Lower lobe of right lung (tissue), 2 donors: ENCODE data around the gene PRKN. TPM values are rescaled to one million over a fixed set of nuclear protein-coding genes. Genes with fewer than 3 reads are reported as not detected.

Source experiments
- ATAC-seq, 2 donors: fragments of 200-7000 bp; cut with Tn5 transposase; one replicate each; pipeline ENCODE4 v1.9.1; 2020 to 2022; ENCODE audit warnings: mild to moderate bottlenecking in 2 of 2, moderate library complexity in 2 of 2
- DNase-seq: peaks from one replicate; pipeline ENCODE4 v3.0.0-alpha.2; 2020
- H3K27ac ChIP-seq: fragments of 200-600 bp; one replicate; pipeline ENCODE4 v1.8.0; 2022
- H3K27me3 ChIP-seq: fragments of 200-600 bp; one replicate; pipeline ENCODE4 v1.8.0; 2022; ENCODE audit warnings: low read depth
- H3K36me3 ChIP-seq: fragments of 200-600 bp; one replicate; pipeline ENCODE4 v1.8.0; 2022; ENCODE audit warnings: mild to moderate bottlenecking
- H3K4me1 ChIP-seq: fragments of 200-600 bp; one replicate; pipeline ENCODE4 v1.8.0; 2022
- H3K4me3 ChIP-seq: fragments of 200-600 bp; one replicate; pipeline ENCODE4 v1.8.0; 2022; ENCODE audit warnings: mild to moderate bottlenecking
- H3K9me3 ChIP-seq: fragments of 200-600 bp; one replicate; pipeline ENCODE4 v1.8.0; 2022
- intact Hi-C: fragments of 100-400 bp; cut with DNase I; formaldehyde crosslinking; loops from one replicate; pipeline ENCODE4 v1.11.0; 2022
- total RNA-seq: library from RNA; stranded (reverse); fragmentation: NEBNext Ultra II Directional; extraction: Animal tissue kit (Norgen Biotek cat#: 25700); gene quantifications from one replicate; pipeline ENCODE4 v1.2.1, GENCODE V29; 2021
- TF ChIP-seq, protein P1 (sequence below): fragments of 200-600 bp; IDR thresholded peaks from one replicate; pipeline ENCODE4 v1.8.0; 2022; ENCODE audit warnings: antibody characterized with exemption, mild to moderate bottlenecking
- donor health status: DM: no; HTN: yes; CAD: no; lungs with severe emphysema.

Gene PRKN
- total RNA-seq, 1 donor from 2014 or later: 6.1 TPM

- H3K4me1 ChIP-seq: no peaks in the 10 kb centered on the region
- H3K36me3 ChIP-seq: no peaks in the 10 kb centered on the region
- H3K9me3 ChIP-seq: no peaks in the 10 kb centered on the region
- intact Hi-C loops: no loop called here
- H3K27me3 ChIP-seq: no peaks in the 10 kb centered on the region
- DNase-seq (no peak), ATAC-seq (no peak)
- no peak overlapping the region for H3K4me3 ChIP-seq
- TF ChIP-seq, protein P1, sequence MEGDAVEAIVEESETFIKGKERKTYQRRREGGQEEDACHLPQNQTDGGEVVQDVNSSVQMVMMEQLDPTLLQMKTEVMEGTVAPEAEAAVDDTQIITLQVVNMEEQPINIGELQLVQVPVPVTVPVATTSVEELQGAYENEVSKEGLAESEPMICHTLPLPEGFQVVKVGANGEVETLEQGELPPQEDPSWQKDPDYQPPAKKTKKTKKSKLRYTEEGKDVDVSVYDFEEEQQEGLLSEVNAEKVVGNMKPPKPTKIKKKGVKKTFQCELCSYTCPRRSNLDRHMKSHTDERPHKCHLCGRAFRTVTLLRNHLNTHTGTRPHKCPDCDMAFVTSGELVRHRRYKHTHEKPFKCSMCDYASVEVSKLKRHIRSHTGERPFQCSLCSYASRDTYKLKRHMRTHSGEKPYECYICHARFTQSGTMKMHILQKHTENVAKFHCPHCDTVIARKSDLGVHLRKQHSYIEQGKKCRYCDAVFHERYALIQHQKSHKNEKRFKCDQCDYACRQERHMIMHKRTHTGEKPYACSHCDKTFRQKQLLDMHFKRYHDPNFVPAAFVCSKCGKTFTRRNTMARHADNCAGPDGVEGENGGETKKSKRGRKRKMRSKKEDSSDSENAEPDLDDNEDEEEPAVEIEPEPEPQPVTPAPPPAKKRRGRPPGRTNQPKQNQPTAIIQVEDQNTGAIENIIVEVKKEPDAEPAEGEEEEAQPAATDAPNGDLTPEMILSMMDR: no peak
- H3K27ac ChIP-seq: no peak overlapping the region
These were observed 471.2 kb downstream of the PRKN start for GRCh38 chr6:162256361-162256760.

DNA sequence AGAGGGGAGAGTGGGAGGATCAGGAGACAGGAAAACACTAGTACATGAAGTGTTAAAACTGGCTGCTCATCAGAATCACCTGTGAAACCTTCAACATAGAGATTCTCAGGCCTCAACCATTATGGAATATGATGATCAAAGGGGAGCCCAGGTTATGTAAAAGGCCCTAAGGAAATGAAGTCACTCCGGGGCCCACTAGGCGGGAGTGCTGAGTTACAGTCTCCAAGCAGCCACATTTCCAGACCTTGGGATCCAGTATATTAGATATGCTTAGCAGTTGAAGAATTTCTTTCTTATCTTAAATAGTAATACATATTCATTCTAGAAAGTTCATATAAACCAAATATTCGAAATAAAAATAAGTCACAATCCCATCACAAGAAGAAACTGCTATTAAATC lies 476.3 kb downstream of the PRKN start:
- TF ChIP-seq, protein P1: no peak
- DNase-seq: no peak
- Histone ChIP-seq H3K27ac (no peak overlapping the region), H3K36me3 (no peaks in the 10 kb centered on the region), H3K4me3 (no peak overlapping the region), H3K9me3 (no peaks in the 10 kb centered on the region), H3K27me3 (no peaks in the 10 kb centered on the region), H3K4me1 (no peaks in the 10 kb centered on the region)
- no peak for ATAC-seq
- intact Hi-C loops: no loop called here

DNA sequence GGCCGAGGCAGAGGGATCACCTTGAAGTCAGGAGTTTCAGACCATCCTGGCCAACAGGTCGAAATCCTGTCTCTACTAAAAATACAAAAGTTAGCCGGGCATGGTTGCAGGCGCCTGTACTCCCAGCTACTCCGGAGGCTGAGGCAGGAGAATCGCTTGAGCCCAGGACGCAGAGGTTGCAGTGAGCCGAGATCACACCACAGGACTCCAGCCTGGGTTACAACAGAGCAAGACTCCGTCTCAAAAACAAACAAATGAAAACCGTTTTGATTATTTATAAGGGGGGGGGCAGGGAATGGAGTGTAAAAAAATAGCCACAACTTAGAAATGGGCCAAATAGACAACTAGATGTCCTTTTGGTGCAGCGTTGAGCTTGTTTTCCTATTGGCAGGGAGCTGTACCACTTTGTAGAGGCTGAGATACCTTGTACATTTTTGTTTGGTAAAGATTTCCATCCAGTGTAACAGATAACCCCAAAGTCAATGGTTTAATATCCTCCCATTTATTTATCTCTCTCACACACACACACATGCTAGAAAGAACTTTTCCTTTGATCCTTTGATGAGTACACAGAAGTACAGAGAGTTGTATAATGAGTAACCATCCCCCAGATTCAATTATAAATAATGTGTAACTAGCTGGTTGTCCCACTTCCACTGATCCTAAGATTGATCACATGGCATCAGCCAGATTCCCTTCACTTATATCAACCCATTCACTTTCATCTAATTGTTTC lies 477.5 kb downstream of the PRKN start:
- H3K27me3 ChIP-seq: no peaks in the 10 kb centered on the region
- TF ChIP-seq, protein P1: no peak
- ATAC-seq (no peak), DNase-seq (no peak)
- no peaks in the 10 kb centered on the region for H3K4me1 ChIP-seq
- no peaks in the 10 kb centered on the region for H3K36me3 ChIP-seq
- no peak overlapping the region for H3K4me3 ChIP-seq
- H3K9me3 ChIP-seq: no peaks in the 10 kb centered on the region
- H3K27ac ChIP-seq: no peak overlapping the region
- intact Hi-C loops: no loop called here

DNA sequence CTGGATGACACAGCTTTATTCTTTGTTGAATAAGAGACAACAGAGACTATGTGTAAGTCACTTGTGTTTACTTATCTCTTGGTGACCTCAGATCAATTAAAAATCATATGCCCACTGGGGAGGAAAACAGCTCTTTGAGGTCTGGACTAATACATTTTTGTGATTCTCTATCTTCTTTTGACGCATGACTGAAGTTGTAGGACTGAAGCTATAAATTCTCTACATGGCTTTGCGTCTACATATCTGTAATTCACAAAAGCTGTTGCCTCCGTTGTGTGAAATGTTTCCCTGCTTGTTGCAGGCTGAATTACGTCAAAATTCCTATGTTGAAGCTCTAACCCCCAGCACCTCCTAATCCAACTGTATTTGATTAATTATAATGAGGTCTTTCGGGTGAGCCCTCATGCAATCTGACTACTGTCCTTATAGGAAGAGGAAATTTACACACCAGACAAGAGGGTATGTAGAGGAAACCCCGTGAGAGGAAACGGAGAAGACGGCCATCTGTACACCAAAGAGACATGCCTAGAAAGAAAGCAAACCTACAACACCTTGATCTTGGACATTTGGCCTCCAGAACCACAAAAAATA lies 481.6 kb downstream of the PRKN start:
- TF ChIP-seq, protein P1: no peak
- ATAC-seq (no peak), DNase-seq (no peak)
- Histone ChIP-seq H3K4me3 (no peak overlapping the region), H3K27me3 (no peaks in the 10 kb centered on the region), H3K27ac (no peak overlapping the region), H3K9me3 (no peaks in the 10 kb centered on the region), H3K4me1 (no peaks in the 10 kb centered on the region), H3K36me3 (no peaks in the 10 kb centered on the region)
- intact Hi-C loops: no loop called here

GRCh38 chr6:162244031-162244430 lies 483.5 kb downstream of the PRKN start:
- H3K9me3 ChIP-seq: no peaks in the 10 kb centered on the region
- H3K27ac ChIP-seq: no peak overlapping the region
- TF ChIP-seq, protein P1: no peak
- intact Hi-C loops: no loop called here
- ATAC-seq (no peak), DNase-seq (no peak)
- no peaks in the 10 kb centered on the region for H3K36me3 ChIP-seq
- no peak overlapping the region for H3K4me3 ChIP-seq
- H3K27me3 ChIP-seq: no peaks in the 10 kb centered on the region
- no peaks in the 10 kb centered on the region for H3K4me1 ChIP-seq
